ENCODE measurements around the gene CEP104. TPM values are rescaled to one million over a fixed set of nuclear protein-coding genes. Genes with fewer than 3 reads are reported as not detected.

CEP104 gene
- total and polyA plus RNA-seq, 2 experiments from 2014 or later, result 12.7 to 22.6 TPM

DNA sequence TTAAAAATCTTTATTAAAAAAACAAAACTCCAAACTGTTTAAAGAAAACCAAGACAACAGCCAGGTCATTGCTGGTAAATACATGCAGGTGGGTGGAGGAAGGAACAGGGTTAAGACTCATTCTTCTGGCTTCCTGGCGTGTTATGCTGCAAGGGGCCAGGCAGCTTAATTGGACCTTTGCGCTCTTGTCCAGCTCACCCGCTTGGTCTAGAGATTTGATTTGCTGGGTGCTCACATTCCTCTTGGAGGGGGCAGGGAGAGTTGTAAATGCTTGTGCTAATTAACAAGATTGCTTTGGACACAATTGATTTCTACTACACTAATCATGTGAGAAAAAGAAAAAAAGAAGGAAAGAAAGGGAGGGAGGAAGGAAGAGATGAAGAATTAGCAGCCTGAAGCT lies 10.5 kb downstream of the CEP104 start:
- DNase-seq (ENCODE audit: low spot score), result no peak
- no peaks in the 10 kb centered on the region for H3K4me1 ChIP-seq (ENCODE audit: insufficient read depth)

GRCh38 chr1:3842912-3843311 lies 14.1 kb downstream of the CEP104 start:
- Histone ChIP-seq H3K27ac (no peak overlapping the region), H3K79me2 (no peaks in the 10 kb centered on the region), H4K20me1 (ENCODE audit: insufficient read depth, poor library complexity, severe bottlenecking) (no peaks in the 10 kb centered on the region), H3K4me2 (no peak overlapping the region), H2AFZ (no peak overlapping the region), H3K4me3 (no peak overlapping the region), H3K4me1 (ENCODE audit: insufficient read depth) (no peaks in the 10 kb centered on the region), H3K27me3 (no peaks in the 10 kb centered on the region), H3K9me3 (ENCODE audit: low read depth) (no peaks in the 10 kb centered on the region), H3K9me2 (replicated peaks; ENCODE audit: insufficient read depth) (no peaks in the 10 kb centered on the region), H3K36me3 (replicated peaks; ENCODE audit: insufficient read depth, low read depth) (no peaks in the 10 kb centered on the region)
- TF ChIP-seq CTCF (IDR thresholded peaks at IDR 0.05; ENCODE audit: poor library complexity), result no peak
- no peak for TF ChIP-seq EZH2phosphoT487 (IDR thresholded peaks at IDR 0.05; ENCODE audit: low read depth, severe bottlenecking, unreplicated experiment)
- TF ChIP-seq EZH2 (IDR thresholded peaks at IDR 0.05; ENCODE audit: borderline replicate concordance), result no peak
- 93% methylated on average over 9 of the region's 9 CpGs for WGBS (ENCODE audit: low lambda C conversion rate, missing lambda C conversion rate)
- DNase-seq (ENCODE audit: low spot score), result no peak

More for the DNA sequence above, 10.5 kb downstream of the CEP104 start:
- Histone ChIP-seq H3K27me3 (no peaks in the 10 kb centered on the region), H3K79me2 (no peaks in the 10 kb centered on the region), H3K4me3 (no peak overlapping the region), H3K9me3 (ENCODE audit: low read depth) (no peaks in the 10 kb centered on the region), H2AFZ (no peak overlapping the region), H3K9me2 (replicated peaks; ENCODE audit: insufficient read depth) (no peaks in the 10 kb centered on the region), H3K36me3 (replicated peaks; ENCODE audit: insufficient read depth, low read depth) (no peaks in the 10 kb centered on the region), H4K20me1 (ENCODE audit: insufficient read depth, poor library complexity, severe bottlenecking) (no peaks in the 10 kb centered on the region), H3K27ac (peak overlapping the region; percentile 48), H3K4me2 (peak overlapping the region; percentile 28)
- TF ChIP-seq EZH2phosphoT487 (IDR thresholded peaks at IDR 0.05; ENCODE audit: low read depth, severe bottlenecking, unreplicated experiment), result no peak
- TF ChIP-seq EZH2 (IDR thresholded peaks at IDR 0.05; ENCODE audit: borderline replicate concordance), result no peak
- no peak for TF ChIP-seq CTCF (IDR thresholded peaks at IDR 0.05; ENCODE audit: poor library complexity)
- WGBS (ENCODE audit: low lambda C conversion rate, missing lambda C conversion rate), result 87% methylated on average over 3 of the region's 3 CpGs

GRCh38 chr1:3841491-3841890 lies 15.5 kb downstream of the CEP104 start:
- Histone ChIP-seq H3K79me2 (no peaks in the 10 kb centered on the region), H3K9me2 (replicated peaks; ENCODE audit: insufficient read depth) (no peaks in the 10 kb centered on the region), H3K9me3 (ENCODE audit: low read depth) (no peaks in the 10 kb centered on the region), H3K36me3 (replicated peaks; ENCODE audit: insufficient read depth, low read depth) (no peaks in the 10 kb centered on the region), H3K4me1 (ENCODE audit: insufficient read depth) (no peaks in the 10 kb centered on the region), H3K27me3 (no peaks in the 10 kb centered on the region), H4K20me1 (ENCODE audit: insufficient read depth, poor library complexity, severe bottlenecking) (no peaks in the 10 kb centered on the region), H3K27ac (no peak overlapping the region), H2AFZ (no peak overlapping the region), H3K4me3 (no peak overlapping the region), H3K4me2 (no peak overlapping the region)
- DNase-seq (ENCODE audit: low spot score), result no peak
- TF ChIP-seq EZH2phosphoT487 (IDR thresholded peaks at IDR 0.05; ENCODE audit: low read depth, severe bottlenecking, unreplicated experiment) (no peak), EZH2 (IDR thresholded peaks at IDR 0.05; ENCODE audit: borderline replicate concordance) (no peak), CTCF (IDR thresholded peaks at IDR 0.05; ENCODE audit: poor library complexity) (no peak)
- 100% methylated on average over 7 of the region's 7 CpGs for WGBS (ENCODE audit: low lambda C conversion rate, missing lambda C conversion rate)

DNA sequence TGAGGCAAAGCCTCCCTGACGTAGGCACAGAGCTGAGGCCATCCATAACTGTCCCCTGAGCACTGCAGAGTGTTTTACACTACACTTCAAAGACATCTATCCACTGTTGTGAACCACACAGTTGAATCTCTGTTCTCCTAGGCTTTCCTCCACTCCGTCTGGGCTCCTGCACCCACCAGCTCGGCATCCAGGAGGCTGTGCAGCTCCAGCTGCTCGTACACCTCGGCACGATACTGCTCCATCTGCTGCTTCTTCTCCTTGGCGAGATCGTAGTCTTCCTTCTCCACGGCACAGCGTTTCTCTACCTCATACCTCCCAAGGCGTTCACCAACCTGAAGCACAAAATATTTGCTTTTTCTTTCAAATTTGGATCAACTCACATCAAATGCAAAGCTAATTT lies 18.2 kb downstream of the CEP104 start:
- Histone ChIP-seq H3K4me1 (ENCODE audit: insufficient read depth) (no peaks in the 10 kb centered on the region), H3K4me3 (no peak overlapping the region), H3K27ac (no peak overlapping the region), H3K36me3 (replicated peaks; ENCODE audit: insufficient read depth, low read depth) (peaks cover 5% of the 10 kb centered on the region), H3K27me3 (no peaks in the 10 kb centered on the region), H4K20me1 (ENCODE audit: insufficient read depth, poor library complexity, severe bottlenecking) (no peaks in the 10 kb centered on the region), H3K4me2 (no peak overlapping the region), H2AFZ (no peak overlapping the region), H3K9me3 (ENCODE audit: low read depth) (no peaks in the 10 kb centered on the region), H3K9me2 (replicated peaks; ENCODE audit: insufficient read depth) (no peaks in the 10 kb centered on the region), H3K79me2 (no peaks in the 10 kb centered on the region)
- 94% methylated on average over 11 of the region's 11 CpGs for WGBS (ENCODE audit: low lambda C conversion rate, missing lambda C conversion rate)
- TF ChIP-seq EZH2 (IDR thresholded peaks at IDR 0.05; ENCODE audit: borderline replicate concordance) (no peak), CTCF (IDR thresholded peaks at IDR 0.05; ENCODE audit: poor library complexity) (no peak), EZH2phosphoT487 (IDR thresholded peaks at IDR 0.05; ENCODE audit: low read depth, severe bottlenecking, unreplicated experiment) (no peak)
- no peak for DNase-seq (ENCODE audit: low spot score)
